Measurements from ENCODE around the gene TENM4.
"Not testable (repeated sequence)": the region's sequence is repeated elsewhere in the genome, so short reads cannot be mapped to it uniquely, and the experiment has no call there.

TENM4 gene

DNA sequence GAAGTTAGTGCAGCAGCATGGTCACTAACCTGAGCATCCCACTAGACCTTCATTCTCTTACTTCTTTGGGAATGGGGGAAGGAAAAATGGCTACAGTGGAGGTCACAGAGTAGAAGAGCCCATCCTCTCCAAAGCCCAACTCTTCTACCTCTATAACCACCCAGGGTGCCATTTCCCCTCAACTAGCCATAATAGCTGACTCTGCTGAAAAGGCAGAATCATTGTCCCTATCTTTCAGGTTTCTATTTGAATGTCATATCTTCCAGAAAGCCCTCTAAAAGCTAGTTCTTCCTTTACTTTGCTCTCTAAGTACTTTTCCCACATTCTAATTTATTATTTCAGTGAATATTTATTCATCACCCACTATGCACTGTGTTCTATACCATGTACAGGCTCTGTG is 421.6 kb downstream of the TENM4 start:
- no peak for DNase-seq
- in situ Hi-C loops (cut with HindIII; ENCODE audit: low pct_ligation_motif_present, low pct_unique_long_range_greater_than_20kb, low sequenced_read_pairs) = no loop called here

GRCh38 chr11:79018371-79018849 is 422.4 kb downstream of the TENM4 start:
- in situ Hi-C loops (cut with HindIII; ENCODE audit: low pct_ligation_motif_present, low pct_unique_long_range_greater_than_20kb, low sequenced_read_pairs) = no loop called here
- DNase-seq = no peak

DNA sequence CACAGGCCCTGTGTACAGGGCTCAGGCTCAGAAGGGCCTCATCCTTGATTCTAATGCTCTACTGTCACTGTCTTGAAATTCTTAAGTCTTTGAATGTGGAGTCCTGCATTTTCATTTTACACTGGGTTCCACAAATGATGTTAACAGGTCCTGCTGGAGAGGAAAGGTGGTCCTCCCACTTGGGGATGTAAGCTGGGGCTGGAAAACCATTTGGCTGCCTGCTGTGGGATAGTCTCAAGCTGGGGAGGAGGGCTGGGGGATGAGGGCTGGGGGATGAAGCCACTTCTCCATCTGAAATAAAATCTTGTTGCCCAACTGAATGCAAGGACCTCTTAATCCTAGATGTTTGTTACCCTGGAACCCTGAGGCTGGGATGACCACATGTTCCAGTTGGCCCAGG is 423.0 kb downstream of the TENM4 start:
- DNase-seq = no peak
- in situ Hi-C loops (cut with HindIII; ENCODE audit: low pct_ligation_motif_present, low pct_unique_long_range_greater_than_20kb, low sequenced_read_pairs) = no loop called here

DNA sequence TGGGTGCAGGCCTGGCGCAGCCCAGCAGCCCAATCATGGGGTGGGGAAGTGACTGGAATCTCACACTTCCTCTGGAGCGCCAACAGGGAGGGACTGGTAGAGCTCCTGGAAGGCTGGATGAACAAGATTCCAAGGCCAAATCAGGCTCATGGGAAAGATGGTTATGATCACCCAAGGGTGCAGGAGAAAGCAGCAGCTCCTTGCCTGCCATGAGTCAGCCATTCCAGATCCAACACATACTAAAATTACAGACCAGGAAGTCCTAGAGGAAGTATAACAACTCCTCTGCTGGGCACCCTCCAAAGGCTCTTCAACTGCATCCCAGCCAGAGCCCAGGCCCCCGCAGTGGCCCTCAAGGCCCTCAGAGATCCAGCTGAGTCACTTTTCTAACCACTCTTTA is 427.3 kb downstream of the TENM4 start:
- in situ Hi-C loops (cut with HindIII; ENCODE audit: low pct_ligation_motif_present, low pct_unique_long_range_greater_than_20kb, low sequenced_read_pairs) = no loop called here
- peak; percentile 1 for DNase-seq

DNA sequence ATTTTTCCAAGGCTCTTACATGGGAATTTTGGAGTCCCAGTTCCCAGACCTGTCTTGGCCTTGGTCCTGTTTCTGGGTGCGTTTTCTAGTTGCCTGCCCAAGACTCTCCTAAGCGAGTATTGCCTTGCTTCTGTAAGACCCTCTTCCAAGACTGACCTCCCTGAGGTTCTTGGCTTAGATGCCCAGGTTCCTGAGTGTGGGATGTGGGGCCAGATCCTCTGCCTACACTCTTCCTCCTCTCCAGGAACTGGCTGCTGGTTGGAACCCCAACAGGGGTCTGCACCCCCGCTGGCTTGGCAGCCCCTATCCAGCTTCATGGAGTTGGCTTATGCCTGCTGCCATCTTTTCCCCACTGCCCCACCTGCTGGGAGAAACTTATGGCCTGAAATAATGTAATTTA is 429.5 kb downstream of the TENM4 start:
- in situ Hi-C loops (cut with HindIII; ENCODE audit: low pct_ligation_motif_present, low pct_unique_long_range_greater_than_20kb, low sequenced_read_pairs) = no loop called here
- no peak for DNase-seq

- in situ Hi-C loops (cut with HindIII; ENCODE audit: low pct_ligation_motif_present, low pct_unique_long_range_greater_than_20kb, low sequenced_read_pairs) = no loop called here
- DNase-seq = no peak
Observed at GRCh38 chr11:79007771-79008402, 432.9 kb downstream of the TENM4 start.

- in situ Hi-C loops (cut with HindIII; ENCODE audit: low pct_ligation_motif_present, low pct_unique_long_range_greater_than_20kb, low sequenced_read_pairs) = no loop called here
- no peak for DNase-seq
Observed at GRCh38 chr11:79006854-79007253, 434.0 kb downstream of the TENM4 start.

DNA sequence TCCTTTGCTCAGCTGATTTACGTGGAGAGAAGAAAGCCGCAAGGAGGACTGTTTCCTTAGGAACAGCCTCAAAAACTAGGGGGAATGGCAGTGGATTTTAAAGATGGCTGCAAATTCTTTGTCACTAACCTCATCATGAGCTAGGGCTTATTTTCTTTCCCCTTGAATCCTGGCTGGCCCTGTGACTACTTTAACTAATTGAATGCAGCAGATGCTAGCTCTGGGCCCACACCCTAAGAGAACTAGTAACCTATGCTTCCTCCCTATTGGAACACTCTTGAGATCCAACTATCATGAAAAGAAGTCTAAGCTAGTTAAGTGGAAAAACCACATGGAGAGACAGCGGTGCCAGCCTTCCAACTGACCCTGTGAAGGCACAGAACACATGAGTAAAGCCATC is 444.8 kb downstream of the TENM4 start:
- in situ Hi-C loops (cut with HindIII; ENCODE audit: low pct_ligation_motif_present, low pct_unique_long_range_greater_than_20kb, low sequenced_read_pairs) = no loop called here

GRCh38 chr11:78995171-78995570 is 445.7 kb downstream of the TENM4 start:
- no peak for DNase-seq
- in situ Hi-C loops (cut with HindIII; ENCODE audit: low pct_ligation_motif_present, low pct_unique_long_range_greater_than_20kb, low sequenced_read_pairs) = no loop called here

More for the DNA sequence above, 444.8 kb downstream of the TENM4 start:
- DNase-seq = no peak

DNA sequence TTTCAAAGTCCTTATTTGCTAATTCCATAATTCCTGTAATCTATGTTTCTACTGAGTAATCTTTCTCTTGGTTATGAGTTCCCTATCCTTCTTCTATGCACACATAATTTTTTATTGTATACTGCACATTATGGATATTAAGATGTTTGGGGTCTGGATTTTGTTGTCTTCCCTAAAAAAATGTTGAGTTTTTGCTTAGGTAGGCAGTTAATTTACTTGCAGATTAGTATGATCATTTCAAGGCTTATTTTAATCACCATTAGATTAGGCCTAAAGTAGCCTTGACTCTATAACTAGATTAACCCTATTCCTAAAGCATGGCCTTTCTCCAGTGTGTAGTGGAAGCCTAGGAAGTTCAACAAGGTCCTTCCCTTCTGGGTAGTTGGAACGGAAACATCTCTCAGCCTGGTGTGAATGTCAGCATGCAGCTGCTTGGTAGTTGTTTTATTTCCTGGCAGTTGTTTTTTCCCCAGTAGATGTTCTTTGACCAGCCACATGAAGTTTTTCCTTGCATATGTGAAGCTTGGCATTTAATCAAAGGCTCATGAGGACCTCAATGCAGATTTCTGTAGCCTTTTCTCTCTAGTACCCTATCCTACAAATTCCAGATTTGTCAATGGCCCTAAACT is 446.9 kb downstream of the TENM4 start:
- DNase-seq = no peak
- in situ Hi-C loops (cut with HindIII; ENCODE audit: low pct_ligation_motif_present, low pct_unique_long_range_greater_than_20kb, low sequenced_read_pairs) = no loop called here

DNA sequence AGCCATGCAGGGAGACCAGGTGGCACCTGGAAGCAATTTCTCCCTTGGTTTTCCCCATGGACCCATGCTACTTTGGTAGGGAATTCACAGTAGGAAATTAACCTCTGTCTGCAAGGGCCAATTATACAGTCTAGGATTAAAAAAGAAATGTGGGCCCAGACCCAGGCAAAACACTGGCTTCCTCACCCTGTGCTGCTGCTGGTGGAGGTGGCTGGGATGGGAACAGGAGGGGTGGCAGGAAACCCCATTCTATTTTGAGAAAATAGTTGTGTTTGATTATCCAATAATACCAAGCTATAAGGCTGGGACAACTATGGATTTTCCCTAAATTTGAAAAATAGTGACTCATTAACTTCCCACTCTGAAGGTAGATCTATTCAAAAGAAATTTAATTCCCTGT is 449.1 kb downstream of the TENM4 start:
- no peak for DNase-seq
- in situ Hi-C loops (cut with HindIII; ENCODE audit: low pct_ligation_motif_present, low pct_unique_long_range_greater_than_20kb, low sequenced_read_pairs) = no loop called here

GRCh38 chr11:78990261-78990660 is 450.6 kb downstream of the TENM4 start:
- no peak for DNase-seq
- in situ Hi-C loops (cut with HindIII; ENCODE audit: low pct_ligation_motif_present, low pct_unique_long_range_greater_than_20kb, low sequenced_read_pairs) = no loop called here

DNA sequence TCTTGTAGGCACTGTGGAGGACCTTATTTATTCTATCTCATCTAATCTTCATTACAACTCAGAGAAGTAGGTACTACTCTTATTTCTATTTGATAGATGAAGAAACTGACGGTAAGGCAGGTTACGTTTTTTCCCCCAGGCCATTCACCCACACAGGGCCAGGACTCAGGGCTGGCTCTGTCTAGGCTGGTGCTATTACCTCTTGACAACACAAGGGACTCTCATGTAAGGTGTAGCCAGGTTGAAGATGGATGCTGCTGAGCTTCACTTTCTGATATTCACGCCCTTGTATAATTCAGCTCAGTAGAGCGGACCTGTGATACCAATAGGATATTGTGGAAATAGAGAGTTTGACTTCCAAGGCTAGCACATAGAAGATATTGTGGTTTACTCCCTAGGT is 453.1 kb downstream of the TENM4 start:
- in situ Hi-C loops (cut with HindIII; ENCODE audit: low pct_ligation_motif_present, low pct_unique_long_range_greater_than_20kb, low sequenced_read_pairs) = no loop called here
- DNase-seq = no peak

GRCh38 chr11:78986305-78986704 is 454.5 kb downstream of the TENM4 start:
- DNase-seq = no peak
- in situ Hi-C loops (cut with HindIII; ENCODE audit: low pct_ligation_motif_present, low pct_unique_long_range_greater_than_20kb, low sequenced_read_pairs) = no loop called here

- no peak for DNase-seq
- in situ Hi-C loops (cut with HindIII; ENCODE audit: low pct_ligation_motif_present, low pct_unique_long_range_greater_than_20kb, low sequenced_read_pairs) = no loop called here
Observed at GRCh38 chr11:78985663-78986062, 455.2 kb downstream of the TENM4 start.

GRCh38 chr11:78982473-78982872 is 458.4 kb downstream of the TENM4 start:
- no peak for DNase-seq
- in situ Hi-C loops (cut with HindIII; ENCODE audit: low pct_ligation_motif_present, low pct_unique_long_range_greater_than_20kb, low sequenced_read_pairs) = no loop called here

GRCh38 chr11:78981153-78981552 is 459.7 kb downstream of the TENM4 start:
- DNase-seq = no peak
- in situ Hi-C loops (cut with HindIII; ENCODE audit: low pct_ligation_motif_present, low pct_unique_long_range_greater_than_20kb, low sequenced_read_pairs) = no loop called here

DNA sequence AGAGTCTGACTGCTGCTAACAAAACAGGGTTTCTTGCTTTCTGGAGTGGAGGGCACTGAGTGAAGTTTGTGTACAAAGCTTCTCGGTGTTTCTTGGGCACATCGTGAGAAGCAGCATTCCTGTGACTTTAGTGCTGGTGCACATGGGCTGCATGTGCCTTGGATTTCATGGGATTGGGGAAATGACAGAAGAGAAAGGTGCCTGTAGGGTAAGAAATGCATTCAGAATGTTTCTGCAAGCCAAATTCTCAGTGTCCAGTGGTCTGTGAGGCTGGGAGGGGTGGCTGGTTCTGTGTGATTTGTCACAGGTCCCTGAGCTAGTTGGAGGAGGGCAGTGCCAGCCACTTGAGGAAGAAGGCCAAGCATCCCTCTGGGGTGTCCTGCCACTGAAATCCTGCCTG is 462.0 kb downstream of the TENM4 start:
- in situ Hi-C loops (cut with HindIII; ENCODE audit: low pct_ligation_motif_present, low pct_unique_long_range_greater_than_20kb, low sequenced_read_pairs) = no loop called here
- DNase-seq = no peak

DNA sequence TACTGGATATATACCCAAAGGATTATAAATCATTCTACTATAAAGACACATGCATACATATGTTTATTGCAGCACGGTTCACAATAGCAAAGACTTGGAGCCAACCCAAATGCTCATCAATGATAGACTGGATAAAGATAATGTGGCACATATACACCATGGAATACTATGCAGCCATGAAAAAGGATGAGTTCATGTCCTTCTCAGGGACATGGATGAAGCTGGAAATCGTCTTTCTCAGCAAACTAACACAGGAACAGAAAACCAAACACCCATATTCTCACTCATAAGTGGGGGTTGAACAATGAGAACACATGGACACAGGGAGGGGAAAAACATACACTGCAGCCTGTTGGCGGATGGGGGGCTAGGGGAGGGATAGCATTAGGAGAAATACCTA is 463.0 kb downstream of the TENM4 start:
- in situ Hi-C loops (cut with HindIII; ENCODE audit: low pct_ligation_motif_present, low pct_unique_long_range_greater_than_20kb, low sequenced_read_pairs); DNase-seq: not testable (repeated sequence)

DNA sequence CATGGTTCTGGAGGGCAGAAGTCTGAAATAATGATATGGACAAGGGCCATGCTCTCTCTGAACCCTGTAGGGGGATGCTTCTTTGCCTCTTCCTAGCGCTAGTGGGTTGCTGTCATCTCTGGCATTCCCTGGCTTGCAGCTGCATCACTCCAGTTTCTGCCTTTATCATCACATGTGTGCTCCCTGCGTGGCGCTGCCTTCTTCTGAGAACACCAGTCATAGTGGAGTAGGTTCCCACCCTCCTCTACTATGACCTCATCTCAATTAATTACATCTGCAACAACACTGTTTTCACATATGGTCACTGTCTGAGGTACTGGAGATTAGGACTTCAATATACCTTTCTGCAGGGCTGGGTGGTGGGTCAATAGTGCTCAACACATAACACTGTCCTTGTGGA is 463.8 kb downstream of the TENM4 start:
- in situ Hi-C loops (cut with HindIII; ENCODE audit: low pct_ligation_motif_present, low pct_unique_long_range_greater_than_20kb, low sequenced_read_pairs) = no loop called here
- no peak for DNase-seq

Data from ACHN (cell line).